ENCODE measurements around the gene CPA2. TPM values are rescaled to one million over a fixed set of nuclear protein-coding genes. Genes with fewer than 3 reads are reported as not detected.

Gene CPA2
- total RNA-seq, 1 donor: not detected

DNA sequence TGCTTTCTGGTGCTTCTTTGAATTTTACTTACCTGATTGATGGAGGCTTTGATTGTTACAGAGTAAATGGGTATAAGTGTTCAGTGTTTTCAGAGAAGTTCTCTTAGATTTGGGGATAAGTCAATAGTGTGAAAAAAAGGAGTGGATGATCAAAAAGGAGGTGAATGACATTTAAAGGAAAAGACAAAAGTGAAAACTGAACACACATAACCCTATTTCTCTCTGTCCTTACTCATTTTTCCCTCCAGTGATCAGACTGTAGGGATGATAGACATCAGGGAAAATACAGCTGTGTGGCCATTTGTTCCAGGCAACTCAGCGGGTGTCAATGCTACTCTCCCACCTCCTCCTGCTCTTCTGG lies 278 bp downstream of the CPA2 start:
- TF ChIP-seq, protein P1, sequence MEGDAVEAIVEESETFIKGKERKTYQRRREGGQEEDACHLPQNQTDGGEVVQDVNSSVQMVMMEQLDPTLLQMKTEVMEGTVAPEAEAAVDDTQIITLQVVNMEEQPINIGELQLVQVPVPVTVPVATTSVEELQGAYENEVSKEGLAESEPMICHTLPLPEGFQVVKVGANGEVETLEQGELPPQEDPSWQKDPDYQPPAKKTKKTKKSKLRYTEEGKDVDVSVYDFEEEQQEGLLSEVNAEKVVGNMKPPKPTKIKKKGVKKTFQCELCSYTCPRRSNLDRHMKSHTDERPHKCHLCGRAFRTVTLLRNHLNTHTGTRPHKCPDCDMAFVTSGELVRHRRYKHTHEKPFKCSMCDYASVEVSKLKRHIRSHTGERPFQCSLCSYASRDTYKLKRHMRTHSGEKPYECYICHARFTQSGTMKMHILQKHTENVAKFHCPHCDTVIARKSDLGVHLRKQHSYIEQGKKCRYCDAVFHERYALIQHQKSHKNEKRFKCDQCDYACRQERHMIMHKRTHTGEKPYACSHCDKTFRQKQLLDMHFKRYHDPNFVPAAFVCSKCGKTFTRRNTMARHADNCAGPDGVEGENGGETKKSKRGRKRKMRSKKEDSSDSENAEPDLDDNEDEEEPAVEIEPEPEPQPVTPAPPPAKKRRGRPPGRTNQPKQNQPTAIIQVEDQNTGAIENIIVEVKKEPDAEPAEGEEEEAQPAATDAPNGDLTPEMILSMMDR (IDR thresholded peaks at IDR 0.05; ENCODE audit: extremely low read depth, low read depth, low read length): no peak
- Histone ChIP-seq H3K9me3 (ENCODE audit: low read depth, low read length) (no peaks in the 10 kb centered on the region), H3K4me2 (ENCODE audit: insufficient read depth, low read length) (no peak overlapping the region), H3K36me3 (ENCODE audit: insufficient read depth, low read length) (no peaks in the 10 kb centered on the region), H3K79me2 (ENCODE audit: insufficient read depth, low read length) (no peaks in the 10 kb centered on the region), H3K4me1 (ENCODE audit: insufficient read depth, low read length) (no peaks in the 10 kb centered on the region), H3K27ac (ENCODE audit: low read depth, low read length) (no peak overlapping the region), H3K4me3 (ENCODE audit: insufficient read depth, low read length) (no peak overlapping the region), H4K20me1 (ENCODE audit: insufficient read depth, low read length) (no peaks in the 10 kb centered on the region), H3K27me3 (ENCODE audit: insufficient read depth, low read length) (peaks cover 3% of the 10 kb centered on the region), H2AFZ (ENCODE audit: low read length) (no peak overlapping the region)
- DNase-seq (ENCODE audit: insufficient read length, low spot score, missing footprints): no peak

DNA sequence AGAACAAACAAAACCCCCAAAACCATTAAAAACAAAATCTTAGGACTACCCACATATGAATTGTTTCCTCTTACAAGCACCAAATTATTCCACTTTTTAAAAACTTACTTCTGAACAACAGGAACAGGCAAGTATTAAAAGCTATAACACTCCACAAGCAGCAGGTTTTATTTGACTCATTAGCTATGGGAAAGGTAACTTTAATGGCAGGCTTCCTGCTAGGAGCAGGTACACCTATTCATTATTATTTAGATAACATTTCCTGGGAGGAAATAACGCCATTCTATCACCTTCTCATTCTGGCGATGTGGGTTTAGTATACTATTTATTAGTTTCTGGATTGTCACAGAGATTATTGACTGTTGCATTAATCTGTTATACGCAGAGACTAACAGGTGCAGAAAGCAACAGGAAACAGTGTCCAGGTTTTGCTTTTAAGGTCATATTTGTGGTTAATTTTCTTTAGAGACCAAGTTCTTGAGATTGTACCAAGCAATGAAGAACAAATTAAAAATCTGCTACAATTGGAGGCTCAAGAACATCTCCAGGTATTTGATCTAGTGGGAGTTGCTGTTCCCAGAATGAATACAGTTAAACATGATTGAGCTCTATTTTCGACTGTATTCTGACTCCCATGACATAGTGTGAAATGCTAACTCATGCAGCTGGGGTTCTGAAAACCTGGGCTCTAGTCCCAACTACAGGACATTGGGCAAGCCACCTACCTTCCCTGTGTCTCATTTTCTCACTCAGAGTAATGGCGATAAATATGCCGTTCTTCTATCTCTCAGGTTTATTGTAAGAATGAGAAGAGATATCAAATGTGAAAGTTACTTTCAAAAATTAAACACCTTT lies 2.0 kb downstream of the CPA2 start:
- Histone ChIP-seq H2AFZ (ENCODE audit: low read length) (no peak overlapping the region), H3K4me3 (ENCODE audit: insufficient read depth, low read length) (no peak overlapping the region), H3K79me2 (ENCODE audit: insufficient read depth, low read length) (no peaks in the 10 kb centered on the region), H3K4me2 (ENCODE audit: insufficient read depth, low read length) (no peak overlapping the region), H3K27ac (ENCODE audit: low read depth, low read length) (no peak overlapping the region), H3K4me1 (ENCODE audit: insufficient read depth, low read length) (peaks cover 9% of the 10 kb centered on the region), H4K20me1 (ENCODE audit: insufficient read depth, low read length) (no peaks in the 10 kb centered on the region), H3K36me3 (ENCODE audit: insufficient read depth, low read length) (no peaks in the 10 kb centered on the region), H3K9me3 (ENCODE audit: low read depth, low read length) (no peaks in the 10 kb centered on the region), H3K27me3 (ENCODE audit: insufficient read depth, low read length) (peaks cover 3% of the 10 kb centered on the region)
- no peak for DNase-seq (ENCODE audit: insufficient read length, low spot score, missing footprints)
- TF ChIP-seq, protein P1 (IDR thresholded peaks at IDR 0.05; ENCODE audit: extremely low read depth, low read depth, low read length): no peak

DNA sequence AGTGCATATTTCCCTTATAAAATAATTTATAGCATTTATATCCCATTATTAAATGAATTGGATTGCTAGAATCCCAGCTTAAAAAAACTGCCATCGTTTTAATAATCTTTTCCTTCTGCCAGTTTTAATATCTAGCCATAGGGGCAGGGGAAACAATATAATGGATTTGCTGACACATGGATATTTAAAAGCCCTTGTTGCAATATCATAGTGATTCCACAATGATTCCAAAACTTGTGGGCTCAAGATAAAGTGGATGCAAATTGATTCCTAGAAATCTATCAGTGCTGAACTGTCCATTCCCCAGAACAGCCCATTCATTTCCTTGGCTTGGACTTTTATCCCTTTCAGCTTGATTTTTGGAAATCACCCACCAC lies 2.6 kb downstream of the CPA2 start:
- Histone ChIP-seq H3K4me3 (ENCODE audit: insufficient read depth, low read length) (no peak overlapping the region), H3K4me1 (ENCODE audit: insufficient read depth, low read length) (peaks cover 16% of the 10 kb centered on the region), H3K9me3 (ENCODE audit: low read depth, low read length) (no peaks in the 10 kb centered on the region), H3K27me3 (ENCODE audit: insufficient read depth, low read length) (peaks cover 3% of the 10 kb centered on the region), H3K4me2 (ENCODE audit: insufficient read depth, low read length) (no peak overlapping the region), H3K27ac (ENCODE audit: low read depth, low read length) (no peak overlapping the region), H4K20me1 (ENCODE audit: insufficient read depth, low read length) (no peaks in the 10 kb centered on the region), H3K79me2 (ENCODE audit: insufficient read depth, low read length) (no peaks in the 10 kb centered on the region), H2AFZ (ENCODE audit: low read length) (no peak overlapping the region), H3K36me3 (ENCODE audit: insufficient read depth, low read length) (no peaks in the 10 kb centered on the region)
- no peak for DNase-seq (ENCODE audit: insufficient read length, low spot score, missing footprints)
- TF ChIP-seq, protein P1 (IDR thresholded peaks at IDR 0.05; ENCODE audit: extremely low read depth, low read depth, low read length): no peak

DNA sequence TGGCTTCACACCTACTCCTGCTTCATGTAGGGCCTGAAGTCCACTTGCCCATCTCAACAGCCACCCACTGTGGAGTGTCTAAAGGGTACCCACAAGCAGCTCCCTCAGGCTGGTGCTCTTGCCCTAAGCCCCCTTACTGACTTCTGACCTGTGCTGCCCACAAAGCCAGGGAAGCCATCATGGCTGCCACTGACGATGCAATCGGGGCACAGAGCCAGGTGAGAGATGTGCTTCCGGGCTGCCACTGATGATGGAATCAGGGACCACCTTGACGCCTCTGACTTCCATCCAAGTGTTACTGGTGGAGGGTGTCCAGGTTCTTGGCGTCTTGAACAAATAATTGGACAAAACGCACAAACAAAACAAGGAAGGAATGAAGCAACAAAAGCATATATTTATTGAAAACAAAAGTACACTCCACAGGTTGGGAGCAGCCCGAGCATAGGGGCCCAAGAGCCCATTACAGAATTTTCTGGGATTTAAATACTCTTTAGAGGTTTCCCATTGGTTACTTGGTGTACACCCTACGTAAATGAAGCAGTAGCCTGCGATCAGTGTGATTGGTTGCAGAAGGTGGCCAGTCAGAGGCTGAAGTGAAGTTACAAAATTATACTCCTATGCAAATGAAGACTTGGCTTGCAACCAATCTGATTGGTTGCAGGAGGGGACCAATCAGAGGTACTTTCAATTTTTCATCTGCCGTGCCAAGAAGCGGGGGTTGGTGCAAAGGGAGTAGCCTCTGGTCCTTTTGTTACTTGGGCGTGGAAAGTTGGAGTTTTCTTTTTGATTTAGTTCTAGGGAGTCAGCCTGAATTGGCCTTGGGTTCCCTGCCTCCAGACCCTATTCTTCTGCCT lies 4.5 kb downstream of the CPA2 start:
- Histone ChIP-seq H3K36me3 (ENCODE audit: insufficient read depth, low read length) (no peaks in the 10 kb centered on the region), H3K4me1 (ENCODE audit: insufficient read depth, low read length) (peaks cover 16% of the 10 kb centered on the region), H3K4me2 (ENCODE audit: insufficient read depth, low read length) (no peak overlapping the region), H4K20me1 (ENCODE audit: insufficient read depth, low read length) (no peaks in the 10 kb centered on the region), H3K79me2 (ENCODE audit: insufficient read depth, low read length) (no peaks in the 10 kb centered on the region), H3K4me3 (ENCODE audit: insufficient read depth, low read length) (no peak overlapping the region), H3K9me3 (ENCODE audit: low read depth, low read length) (no peaks in the 10 kb centered on the region), H3K27ac (ENCODE audit: low read depth, low read length) (no peak overlapping the region), H2AFZ (ENCODE audit: low read length) (no peak overlapping the region), H3K27me3 (ENCODE audit: insufficient read depth, low read length) (peaks cover 3% of the 10 kb centered on the region)
- DNase-seq (ENCODE audit: insufficient read length, low spot score, missing footprints): no peak
- TF ChIP-seq, protein P1 (IDR thresholded peaks at IDR 0.05; ENCODE audit: extremely low read depth, low read depth, low read length): no peak
